Liver (tissue), 9 donors: ENCODE results near the gene DDR2. TPM values are rescaled to one million over a fixed set of nuclear protein-coding genes. Genes with fewer than 3 reads are reported as not detected.

Experiments
- DNase-seq: peaks from one replicate; pipeline ENCODE4 v3.0.0-alpha.2; 2017; ENCODE audit warnings: low spot score
- H3K27ac ChIP-seq, 2 donors: one replicate each; pipeline ENCODE4 v1.7.0; 2013; ENCODE audit warnings: inconsistent platforms in 2 of 2, low read length in 2 of 2, control low read depth in 1 of 2, low read depth in 1 of 2, mild to moderate bottlenecking in 1 of 2
- H3K27me3 ChIP-seq, 4 donors: one replicate each; pipeline versions ENCODE4 v1.6.1 to v1.7.0; 2013; ENCODE audit warnings: low read length in 3 of 4, inconsistent platforms in 1 of 4, mild to moderate bottlenecking in 1 of 4, moderate library complexity in 1 of 4; ENCODE audit not compliant: control insufficient read depth in 4 of 4, insufficient read depth in 4 of 4
- H3K36me3 ChIP-seq, 4 donors: one replicate each; pipeline versions ENCODE4 v1.6.1 to v1.7.0; 2013; ENCODE audit warnings: low read length in 3 of 4, mild to moderate bottlenecking in 3 of 4, low read depth in 1 of 4, moderate library complexity in 1 of 4; ENCODE audit not compliant: control insufficient read depth in 4 of 4, insufficient read depth in 3 of 4
- H3K4me1 ChIP-seq, 4 donors: one replicate each; pipeline versions ENCODE4 v1.6.1 to v1.7.0; 2013; ENCODE audit warnings: low read length in 3 of 4, mild to moderate bottlenecking in 3 of 4, moderate library complexity in 1 of 4; ENCODE audit not compliant: control insufficient read depth in 4 of 4, insufficient read depth in 4 of 4
- H3K4me3 ChIP-seq, 3 donors: one replicate each; pipeline versions ENCODE4 v1.6.1 to v1.7.0; 2013; ENCODE audit warnings: low read length in 3 of 3, control low read depth in 1 of 3, low read depth in 1 of 3, mild to moderate bottlenecking in 1 of 3
- H3K9ac ChIP-seq, 2 donors: one replicate each; pipeline ENCODE4 v1.7.0; 2013; ENCODE audit warnings: low read length in 2 of 2, mild to moderate bottlenecking in 2 of 2, moderate library complexity in 2 of 2, control low read depth in 1 of 2, low read depth in 1 of 2
- H3K9me3 ChIP-seq, 4 donors: one replicate each; pipeline versions ENCODE4 v1.6.1 to v1.7.0; 2013; ENCODE audit warnings: low read length in 3 of 4; ENCODE audit not compliant: control insufficient read depth in 4 of 4
- CTCF ChIP-seq: fragments of 150-350 bp; IDR thresholded peaks from 2 replicates; pipeline ENCODE4 v1.5.1; 2017; ENCODE audit warnings: improper control_type of control experiment, low read depth, low read length; ENCODE audit not compliant: missing input control
- FOXA1 ChIP-seq: IDR thresholded peaks from 2 replicates; pipeline ENCODE4 v1.6.1; 2016; ENCODE audit warnings: antibody characterized with exemption
- GABPA ChIP-seq, 2 donors: IDR thresholded peaks in 1 of 2; conservative IDR thresholded peaks in 1 of 2; 2 replicates each; pipeline ENCODE4 v1.6.1; 2016; ENCODE audit warnings: antibody characterized with exemption in 2 of 2, mild to moderate bottlenecking in 1 of 2, moderate library complexity in 1 of 2
- HNF4A ChIP-seq, 2 donors: conservative IDR thresholded peaks; 2 replicates each; pipeline ENCODE4 v1.6.1; 2016; ENCODE audit warnings: antibody characterized with exemption in 2 of 2, mild to moderate bottlenecking in 2 of 2
- MAX ChIP-seq: IDR thresholded peaks from 2 replicates; pipeline ENCODE4 v1.6.1; 2016; ENCODE audit warnings: antibody characterized with exemption
- RAD21 ChIP-seq, 2 donors: IDR thresholded peaks; 2 replicates each; pipeline ENCODE4 v1.6.1; 2016; ENCODE audit warnings: antibody characterized with exemption in 2 of 2, mild to moderate bottlenecking in 2 of 2
- RXRA ChIP-seq, 2 donors: IDR thresholded peaks; 2 replicates each; pipeline ENCODE4 v1.6.1; 2017 to 2018; ENCODE audit warnings: antibody characterized with exemption in 2 of 2, mild to moderate bottlenecking in 1 of 2
- SP1 ChIP-seq: IDR thresholded peaks from 2 replicates; pipeline ENCODE4 v1.6.1; 2018; ENCODE audit warnings: antibody characterized with exemption, mild to moderate bottlenecking
- TAF1 ChIP-seq: conservative IDR thresholded peaks from 2 replicates; pipeline ENCODE4 v1.6.1; 2016; ENCODE audit warnings: antibody characterized with exemption, mild to moderate bottlenecking
- YY1 ChIP-seq: IDR thresholded peaks from 2 replicates; pipeline ENCODE4 v1.6.1; 2016; ENCODE audit warnings: antibody characterized with exemption, mild to moderate bottlenecking
- ZBTB33 ChIP-seq: IDR thresholded peaks from 2 replicates; pipeline ENCODE4 v1.6.1; 2016; ENCODE audit warnings: antibody characterized with exemption
- WGBS: extraction: QIAGEN DNeasy Blood & Tissue Kit; methylation state at CpG from one replicate; pipeline ENCODE4 v1.1.7; 2013; 5-methylcytosine and 5-hydroxymethylcytosine counted together
- polyA plus RNA-seq, 2 donors: library from polyadenylated mRNA; stranded (reverse) in 1 of 2; unstranded in 1 of 2; fragments of 200-250 nt in 1 of 2; fragments of >200 nt in 1 of 2; fragmentation: Nextera tagmentation in 1 of 2; extraction: Ambion mirVana in 1 of 2; gene quantifications; one replicate each; pipeline versions ENCODE4 v1.2.1 to v1.2.3, GENCODE V29; 2013 to 2015
- total RNA-seq, 2 donors: library from RNA; depleted of rRNA; stranded (reverse); fragments of >200 nt; gene quantifications; one replicate each; pipeline ENCODE4 v1.2.3, GENCODE V29; 2014
- donor health status: healthy.
- donor health status: healthy.
- donor health status: healthy.
- donor health status: healthy.
- donor health status: healthy.

Gene DDR2
- total and polyA plus RNA-seq, 4 donors = 1.2 to 6.4 (median 2.1) TPM

GRCh38 chr1:162765788-162766187 is 133.5 kb downstream of the DDR2 start (continued):
- TF ChIP-seq CTCF (no peak), TAF1 (no peak), FOXA1 (no peak), GABPA (IDR thresholded peaks at IDR 0.05 in 1 of 2, conservative IDR thresholded peaks at IDR 0.05 in 1 of 2) (no peak)

- Histone ChIP-seq H3K9ac (no peak overlapping the region), H3K36me3 (no peaks in the 10 kb centered on the region), H3K4me3 (no peak overlapping the region), H3K27ac (no peak overlapping the region), H3K4me1 (no peaks in the 10 kb centered on the region), H3K27me3 (no peaks in the 10 kb centered on the region), H3K9me3 (no peaks in the 10 kb centered on the region)
- no peak for DNase-seq
- WGBS = 93% methylated on average over 4 of the region's 4 CpGs
- TF ChIP-seq RAD21 (IDR thresholded peaks at IDR 0.05) (no peak), MAX (no peak), GABPA (IDR thresholded peaks at IDR 0.05 in 1 of 2, conservative IDR thresholded peaks at IDR 0.05 in 1 of 2) (no peak)
Measured at GRCh38 chr1:162772571-162773154, 140.4 kb downstream of the DDR2 start.

GRCh38 chr1:162774007-162774406 is 141.7 kb downstream of the DDR2 start:
- H3K9ac ChIP-seq = no peak overlapping the region
- no peaks in the 10 kb centered on the region for H3K4me1 ChIP-seq
- H3K27me3 ChIP-seq = no peaks in the 10 kb centered on the region
- no peaks in the 10 kb centered on the region for H3K9me3 ChIP-seq
- no peak overlapping the region for H3K4me3 ChIP-seq
- TF ChIP-seq CTCF (no peak), HNF4A (conservative IDR thresholded peaks at IDR 0.05) (no peak), YY1 (no peak), RXRA (IDR thresholded peaks at IDR 0.05) (no peak), ZBTB33 (no peak), MAX (no peak), SP1 (no peak)
- no peak for DNase-seq
- no peaks in the 10 kb centered on the region for H3K36me3 ChIP-seq
- H3K27ac ChIP-seq = no peak overlapping the region
